GM23338 (cell line): ENCODE results near the gene MACIR. TPM values are rescaled to one million over a fixed set of nuclear protein-coding genes. Genes with fewer than 3 reads are reported as not detected.
A peak's percentile ranks its signal among the peaks of the same experiment; 100 is the strongest.

ENCODE experiments used
- ATAC-seq: fragments of 200-7000 bp; cut with Tn5 transposase; 3 replicates; pipeline ENCODE4 v1.9.1; 2020
- DNase-seq: peaks from one replicate; pipeline ENCODE4 v3.0.0-alpha.2; 2015; ENCODE audit warnings: low spot score
- H2AFZ ChIP-seq: fragments of 200-600 bp; sonication (generic); 2 replicates; pipeline ENCODE4 v1.8.0; 2016; ENCODE audit warnings: antibody characterized with exemption, mild to moderate bottlenecking, moderate library complexity
- H3F3A ChIP-seq: fragments of 200-600 bp; sonication (generic); replicated peaks from 2 replicates; pipeline ENCODE4 v1.8.0; 2017; ENCODE audit warnings: antibody characterized with exemption, mixed run types, low read depth
- H3K27ac ChIP-seq: fragments of 200-600 bp; sonication (generic); 2 replicates; pipeline ENCODE4 v1.6.1; 2016; ENCODE audit warnings: low read depth
- H3K27me3 ChIP-seq: fragments of 200-600 bp; sonication (generic); 2 replicates; pipeline ENCODE4 v1.8.0; 2016; ENCODE audit warnings: mild to moderate bottlenecking, mixed run types, moderate library complexity; ENCODE audit not compliant: insufficient read depth
- H3K36me3 ChIP-seq: fragments of 200-600 bp; sonication (generic); 2 replicates; pipeline ENCODE4 v1.8.0; 2016; ENCODE audit warnings: mild to moderate bottlenecking; ENCODE audit not compliant: insufficient read depth
- H3K4me1 ChIP-seq: fragments of 200-600 bp; sonication (generic); 2 replicates; pipeline ENCODE4 v1.8.0; 2016; ENCODE audit warnings: mild to moderate bottlenecking, moderate library complexity; ENCODE audit not compliant: insufficient read depth
- H3K4me2 ChIP-seq: fragments of 200-600 bp; sonication (generic); 2 replicates; pipeline ENCODE4 v1.7.1; 2017; ENCODE audit warnings: mixed run types
- H3K4me3 ChIP-seq: fragments of 200-600 bp; sonication (generic); 2 replicates; pipeline ENCODE4 v1.6.1; 2016; ENCODE audit warnings: mixed run types
- H3K79me2 ChIP-seq: fragments of 200-600 bp; sonication (generic); replicated peaks from 2 replicates; pipeline ENCODE4 v1.8.0; 2017; ENCODE audit warnings: mild to moderate bottlenecking; ENCODE audit not compliant: insufficient read depth
- H3K9me2 ChIP-seq: fragments of 200-600 bp; sonication (generic); 2 replicates; pipeline ENCODE4 v1.8.0; 2017; ENCODE audit not compliant: insufficient read depth
- H4K20me1 ChIP-seq: fragments of 200-600 bp; sonication (generic); replicated peaks from 2 replicates; pipeline ENCODE4 v1.8.0; 2017; ENCODE audit warnings: mild to moderate bottlenecking; ENCODE audit not compliant: insufficient read depth
- H3K27ac Mint-ChIP-seq: 2 replicates; pipeline ENCODE4 v1.8.0; 2020; ENCODE audit warnings: inconsistent platforms, mild to moderate bottlenecking, moderate library complexity, mixed read lengths
- H3K27me3 Mint-ChIP-seq: 3 replicates; pipeline ENCODE4 v1.8.0; 2022; ENCODE audit warnings: low read depth, mild to moderate bottlenecking, moderate library complexity, mixed read lengths, inconsistent platforms; ENCODE audit not compliant: insufficient read depth, poor library complexity
- H3K36me3 Mint-ChIP-seq: 3 replicates; pipeline ENCODE4 v1.8.0; 2021; ENCODE audit warnings: low read depth, mild to moderate bottlenecking, inconsistent platforms, moderate library complexity, mixed read lengths
- H3K4me1 Mint-ChIP-seq: 3 replicates; pipeline ENCODE4 v1.8.0; 2020; ENCODE audit warnings: mild to moderate bottlenecking, inconsistent platforms, mixed read lengths
- H3K4me3 Mint-ChIP-seq: 3 replicates; pipeline ENCODE4 v1.8.0; 2021; ENCODE audit warnings: moderate library complexity, mild to moderate bottlenecking, inconsistent platforms, mixed read lengths
- H3K9me3 Mint-ChIP-seq: 3 replicates; pipeline ENCODE4 v1.8.0; 2020; ENCODE audit warnings: moderate library complexity, mild to moderate bottlenecking, inconsistent platforms, mixed read lengths
- CREB1 ChIP-seq: fragments of 250-450 bp; sonication (Bioruptor Pico); IDR thresholded peaks from 2 replicates; pipeline ENCODE4 v1.5.0; 2020; ENCODE audit warnings: low read depth, mild to moderate bottlenecking, moderate library complexity
- ETS1 ChIP-seq: IDR thresholded peaks from 2 replicates; pipeline ENCODE4 v1.6.1; 2016; ENCODE audit warnings: antibody characterized with exemption
- EZH2 ChIP-seq: fragments of 200-600 bp; sonication (generic); IDR thresholded peaks from one replicate; pipeline ENCODE4 v1.8.0; 2017; ENCODE audit warnings: antibody characterized with exemption, mild to moderate bottlenecking, low read depth; ENCODE audit not compliant: unreplicated experiment
- EZH2phosphoT487 ChIP-seq: fragments of 200-600 bp; sonication (generic); IDR thresholded peaks from one replicate; pipeline ENCODE4 v1.8.1; 2018; ENCODE audit warnings: antibody characterized with exemption; ENCODE audit not compliant: unreplicated experiment
- ZNF331 ChIP-seq: fragments of 250-450 bp; sonication (Bioruptor Pico); IDR thresholded peaks from 2 replicates; pipeline ENCODE4 v1.5.0; 2020; ENCODE audit warnings: low read depth, mild to moderate bottlenecking, moderate library complexity
- ZNF462 ChIP-seq: fragments of 250-450 bp; sonication (Bioruptor Pico); IDR thresholded peaks from 2 replicates; pipeline ENCODE4 v1.5.0; 2020; ENCODE audit warnings: mild to moderate bottlenecking, moderate library complexity
- polyA plus RNA-seq: library from polyadenylated mRNA; unstranded; fragments of >200 nt; fragmentation: Nextera tagmentation; extraction: Ambion mirVana; gene quantifications from 2 replicates; pipeline ENCODE4 v1.2.1, GENCODE V29; 2016
- total RNA-seq: library from RNA; depleted of rRNA; stranded (reverse); fragments of >200 nt; shearing (Covaris generic); gene quantifications from 2 replicates; pipeline ENCODE4 v1.2.3, GENCODE V29; 2014
- TF ChIP-seq, protein P1 (sequence below): IDR thresholded peaks from one replicate; pipeline ENCODE4 v1.6.1; 2018; ENCODE audit warnings: antibody characterized with exemption; ENCODE audit not compliant: unreplicated experiment

Gene MACIR
- total and polyA plus RNA-seq, 2 experiments from 2014 or later: 11.7 to 27.6 TPM

GRCh38 chr5:103243665-103244064 lies 14.9 kb upstream of the MACIR start:
- H3K4me3 Mint-ChIP-seq: no peak overlapping the region
- H3F3A ChIP-seq: no peaks in the 10 kb centered on the region
- H2AFZ ChIP-seq: peak overlapping the region; percentile 57; the same call in 1 of the 2 replicates
- peaks cover 1% of the 10 kb centered on the region for H3K27me3 Mint-ChIP-seq
- H3K4me2 ChIP-seq: no peak overlapping the region
- DNase-seq: no peak
- no peaks in the 10 kb centered on the region; the same call in 1 of the 3 replicates for H3K4me1 Mint-ChIP-seq
- H3K27ac Mint-ChIP-seq: no peak overlapping the region; the same call in 1 of the 2 replicates
- peaks cover 12% of the 10 kb centered on the region; the same call in 2 of the 3 replicates for H3K9me3 Mint-ChIP-seq
- H3K36me3 ChIP-seq: no peaks in the 10 kb centered on the region
- H3K4me1 ChIP-seq: no peaks in the 10 kb centered on the region
- no peaks in the 10 kb centered on the region for H4K20me1 ChIP-seq
- peaks cover 5% of the 10 kb centered on the region; the same call in 1 of the 3 replicates for H3K36me3 Mint-ChIP-seq
- no peaks in the 10 kb centered on the region for H3K27me3 ChIP-seq
- H3K9me2 ChIP-seq: no peaks in the 10 kb centered on the region; the same call in 1 of the 2 replicates
- no peak for ATAC-seq
- H3K4me3 ChIP-seq: no peak overlapping the region
- no peak overlapping the region for H3K27ac ChIP-seq
- no peak for TF ChIP-seq ZNF331
- TF ChIP-seq, protein P1, sequence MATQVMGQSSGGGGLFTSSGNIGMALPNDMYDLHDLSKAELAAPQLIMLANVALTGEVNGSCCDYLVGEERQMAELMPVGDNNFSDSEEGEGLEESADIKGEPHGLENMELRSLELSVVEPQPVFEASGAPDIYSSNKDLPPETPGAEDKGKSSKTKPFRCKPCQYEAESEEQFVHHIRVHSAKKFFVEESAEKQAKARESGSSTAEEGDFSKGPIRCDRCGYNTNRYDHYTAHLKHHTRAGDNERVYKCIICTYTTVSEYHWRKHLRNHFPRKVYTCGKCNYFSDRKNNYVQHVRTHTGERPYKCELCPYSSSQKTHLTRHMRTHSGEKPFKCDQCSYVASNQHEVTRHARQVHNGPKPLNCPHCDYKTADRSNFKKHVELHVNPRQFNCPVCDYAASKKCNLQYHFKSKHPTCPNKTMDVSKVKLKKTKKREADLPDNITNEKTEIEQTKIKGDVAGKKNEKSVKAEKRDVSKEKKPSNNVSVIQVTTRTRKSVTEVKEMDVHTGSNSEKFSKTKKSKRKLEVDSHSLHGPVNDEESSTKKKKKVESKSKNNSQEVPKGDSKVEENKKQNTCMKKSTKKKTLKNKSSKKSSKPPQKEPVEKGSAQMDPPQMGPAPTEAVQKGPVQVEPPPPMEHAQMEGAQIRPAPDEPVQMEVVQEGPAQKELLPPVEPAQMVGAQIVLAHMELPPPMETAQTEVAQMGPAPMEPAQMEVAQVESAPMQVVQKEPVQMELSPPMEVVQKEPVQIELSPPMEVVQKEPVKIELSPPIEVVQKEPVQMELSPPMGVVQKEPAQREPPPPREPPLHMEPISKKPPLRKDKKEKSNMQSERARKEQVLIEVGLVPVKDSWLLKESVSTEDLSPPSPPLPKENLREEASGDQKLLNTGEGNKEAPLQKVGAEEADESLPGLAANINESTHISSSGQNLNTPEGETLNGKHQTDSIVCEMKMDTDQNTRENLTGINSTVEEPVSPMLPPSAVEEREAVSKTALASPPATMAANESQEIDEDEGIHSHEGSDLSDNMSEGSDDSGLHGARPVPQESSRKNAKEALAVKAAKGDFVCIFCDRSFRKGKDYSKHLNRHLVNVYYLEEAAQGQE: no peak
- no peak for TF ChIP-seq EZH2phosphoT487
- no peak for TF ChIP-seq CREB1
- no peak for TF ChIP-seq ZNF462
- no peak for TF ChIP-seq ETS1
- no peak for TF ChIP-seq EZH2
- no peaks in the 10 kb centered on the region for H3K79me2 ChIP-seq
